Endothelial cell of umbilical vein (primary cell): ENCODE data around the gene OPCML. TPM values are rescaled to one million over a fixed set of nuclear protein-coding genes. Genes with fewer than 3 reads are reported as not detected.

ENCODE experiments used
- BruUV-seq: library from RNA; stranded (reverse); fragments of 400-500 nt; replicated peaks from 2 replicates; lab custom pipeline; 2021; lab: Mats Ljungman, UMichigan
- CTCF ChIA-PET: fragments of 300-600, 350-600 bp; sonication (Branson Sonifier 250); formaldehyde crosslinking; loops from one replicate; lab custom pipeline; 2021; ENCODE audit warnings: antibody characterized with exemption, inconsistent platforms; lab: Charles Lee
- POLR2A ChIA-PET: fragments of 300-600, 350-600 bp; sonication (Branson Sonifier 250); formaldehyde crosslinking; loops from one replicate; lab custom pipeline; 2021; ENCODE audit warnings: antibody characterized with exemption, inconsistent platforms; lab: Charles Lee
- DNase-seq: peaks from one replicate; pipeline ENCODE4 v3.0.0-alpha.2; 2011; ENCODE audit warnings: low read depth, low spot score
- FAIRE-seq: peaks from 2 replicates; lab custom pipeline; 2011; peaks lifted over from hg19 to GRCh38; lab: Jason Lieb, UNC
- H2AFZ ChIP-seq: 2 replicates; pipeline ENCODE4 v1.6.0; 2012; ENCODE audit warnings: low read depth, low read length, control low read depth, inconsistent platforms
- H3K27ac ChIP-seq: 2 replicates; pipeline ENCODE4 v1.5.1; 2011; ENCODE audit warnings: low read depth, mild to moderate bottlenecking, control low read depth, low read length, moderate library complexity; ENCODE audit not compliant: insufficient read depth
- H3K27me3 ChIP-seq, 2 experiments: 2 replicates each; pipeline versions ENCODE4 v1.6.0 to v1.6.1; 2011; ENCODE audit warnings: low read length in 2 of 2, mixed read lengths in 1 of 2; ENCODE audit not compliant: control insufficient read depth in 2 of 2, insufficient read depth in 2 of 2
- H3K36me3 ChIP-seq, 2 experiments: 2 replicates in 1 of 2; 3 replicates in 1 of 2; pipeline ENCODE4 v1.5.1; 2011; ENCODE audit warnings: low read length in 2 of 2, mild to moderate bottlenecking in 1 of 2, moderate library complexity in 1 of 2; ENCODE audit not compliant: control insufficient read depth in 2 of 2, insufficient read depth in 2 of 2; ENCODE audit errors: extremely low read depth in 1 of 2
- H3K4me1 ChIP-seq: 3 replicates; pipeline ENCODE4 v1.5.1; 2011; ENCODE audit warnings: mild to moderate bottlenecking, low read length; ENCODE audit not compliant: control insufficient read depth, insufficient read depth; ENCODE audit errors: extremely low read depth
- H3K4me2 ChIP-seq: 2 replicates; pipeline ENCODE4 v1.6.1; 2011; ENCODE audit warnings: low read length, control low read depth, mixed read lengths; ENCODE audit not compliant: insufficient read depth
- H3K4me3 ChIP-seq, 3 experiments: fragments of 200-600 bp in 1 of 3; sonication (generic), shearing (Covaris generic) in 1 of 3; replicated peaks in 1 of 3; 2 replicates each; pipeline ENCODE4 v1.5.1; 2011 to 2016; ENCODE audit warnings: control low read depth in 3 of 3, low read length in 3 of 3, mild to moderate bottlenecking in 2 of 3, inconsistent platforms in 1 of 3, low read depth in 1 of 3, moderate library complexity in 1 of 3; ENCODE audit not compliant: insufficient read depth in 1 of 3
- H3K79me2 ChIP-seq: 2 replicates; pipeline ENCODE4 v1.6.0; 2012; ENCODE audit warnings: low read length, inconsistent platforms; ENCODE audit not compliant: control insufficient read depth, insufficient read depth
- H3K9ac ChIP-seq: replicated peaks from 2 replicates; pipeline ENCODE3; 2011; ENCODE audit warnings: low read length, control low read depth; ENCODE audit not compliant: insufficient read depth; ENCODE audit errors: extremely low read depth
- H3K9me1 ChIP-seq: replicated peaks from 3 replicates; pipeline ENCODE4 v1.6.0; 2011; ENCODE audit warnings: mild to moderate bottlenecking, low read length; ENCODE audit not compliant: control insufficient read depth, insufficient read depth; ENCODE audit errors: extremely low read depth
- H3K9me3 ChIP-seq: replicated peaks from 2 replicates; pipeline ENCODE4 v1.5.1; 2012; ENCODE audit warnings: low read length, inconsistent platforms; ENCODE audit not compliant: control insufficient read depth, insufficient read depth
- H4K20me1 ChIP-seq: replicated peaks from 2 replicates; pipeline ENCODE3; 2011; ENCODE audit warnings: mild to moderate bottlenecking, low read length; ENCODE audit not compliant: control insufficient read depth, insufficient read depth; ENCODE audit errors: extremely low read depth
- CTCF ChIP-seq, 2 donors: IDR thresholded peaks; 1 replicate in 1 of 2; 2 replicates in 1 of 2; pipeline ENCODE4 v1.5.1; 2011; ENCODE audit warnings: low read length in 2 of 2, mild to moderate bottlenecking in 2 of 2, moderate library complexity in 2 of 2, control low read depth in 1 of 2, inconsistent platforms in 1 of 2, low read depth in 1 of 2; ENCODE audit not compliant: insufficient read depth in 1 of 2; ENCODE audit errors: extremely low read depth in 1 of 2
- EZH2 ChIP-seq: IDR thresholded peaks from 2 replicates; pipeline ENCODE4 v1.6.1; 2012; ENCODE audit warnings: borderline replicate concordance, low read depth, mild to moderate bottlenecking, moderate library complexity, low read length, inconsistent platforms; ENCODE audit not compliant: severe bottlenecking
- FOS ChIP-seq: IDR thresholded peaks from 2 replicates; pipeline ENCODE4 v1.6.1; 2011; ENCODE audit warnings: mild to moderate bottlenecking, low read length, moderate library complexity, borderline replicate concordance; ENCODE audit not compliant: insufficient read depth
- POLR2A ChIP-seq: IDR thresholded peaks from 2 replicates; pipeline ENCODE4 v1.6.1; 2012; ENCODE audit warnings: low read depth, mild to moderate bottlenecking, control low read depth, low read length
- dilution Hi-C: fragments of 300-500 bp; cut with MboI; formaldehyde crosslinking; loops from one replicate; pipeline ENCODE4 v1.15.0; 2019; ENCODE audit warnings: low sequenced_read_pairs; ENCODE audit not compliant: extremely low pct_ligation_motif_present
- intact Hi-C: fragments of 100-400 bp; cut with micrococcal nuclease; formaldehyde crosslinking; loops from one replicate; pipeline ENCODE4 v1.10.0; 2022
- polyA plus RNA-seq, 4 experiments: library from polyadenylated mRNA; depleted of rRNA in 3 of 4; stranded (reverse) in 3 of 4; unstranded in 1 of 4; fragments of >200 nt; gene quantifications; 2 replicates each; pipeline versions ENCODE4 v1.2.1 to v1.2.3, GENCODE V29; 2011 to 2012; ENCODE audit warnings: missing spikeins in 1 of 4
- total RNA-seq: library from RNA; stranded (reverse); gene quantifications from 2 replicates; pipeline ENCODE4 v1.2.3, GENCODE V29; 2021

The OPCML gene
- total and polyA plus RNA-seq, 2 donors (not counting 3 experiments of a cell fraction or from before 2014, with no cell fraction given) = not detected

DNA sequence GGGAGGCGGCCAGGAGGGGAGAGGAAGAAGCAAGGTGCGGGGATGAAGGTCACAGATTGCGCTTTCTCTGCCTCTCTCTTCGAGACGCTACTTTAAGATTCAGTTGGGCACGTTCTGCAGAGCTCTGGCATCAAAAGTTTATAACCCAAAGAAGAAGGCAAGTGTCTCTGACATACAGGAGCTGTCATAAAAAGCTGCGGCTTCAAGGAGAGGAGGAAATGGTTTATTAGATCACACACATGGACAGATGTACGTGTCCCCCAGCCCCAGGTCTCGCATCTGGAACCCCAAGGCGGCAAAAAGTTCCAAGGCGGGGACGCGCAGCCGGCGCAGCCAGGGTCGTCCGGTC lies 589.0 kb downstream of the OPCML start:
- Histone ChIP-seq H3K4me2 (no peak overlapping the region), H4K20me1 (no peaks in the 10 kb centered on the region), H3K36me3 (no peaks in the 10 kb centered on the region), H3K9me1 (no peaks in the 10 kb centered on the region), H3K9ac (no peak overlapping the region), H3K4me3 (no peak overlapping the region), H3K27me3 (peaks cover 10 to 17% of the 10 kb centered on the region in 2 experiments), H3K4me1 (no peaks in the 10 kb centered on the region), H3K27ac (no peak overlapping the region), H3K79me2 (no peaks in the 10 kb centered on the region), H2AFZ (no peak overlapping the region), H3K9me3 (no peaks in the 10 kb centered on the region)
- POLR2A ChIA-PET = no interaction called here
- intact Hi-C loops = loop anchor here (5.0 kb wide), 3 partner anchors 119 to 1031 kb away; no protein-coding TSS in a partner anchor
- no TSS peak for BruUV-seq
- dilution Hi-C loops = no loop called here
- CTCF ChIA-PET = interaction anchor here (1.4 kb wide), 1 partner anchor 13 kb away, joined by 3 read pairs; no protein-coding TSS in a partner anchor
- no peak for TF ChIP-seq FOS
- no peak for TF ChIP-seq POLR2A
- no peak for TF ChIP-seq CTCF (IDR thresholded peaks at IDR 0.05; ENCODE audit: extremely low read depth in 1 of 2, insufficient read depth in 1 of 2, low read depth in 1 of 2, low read length in 2 of 2)
- TF ChIP-seq EZH2 = peak; percentile 15
- DNase-seq (no peak), FAIRE-seq (no peak)
